ENCODE measurements around the gene SYDE2. TPM values are rescaled to one million over a fixed set of nuclear protein-coding genes. Genes with fewer than 3 reads are reported as not detected.

Gene SYDE2
- total RNA-seq, 5 donors from 2014 or later (not counting 1 experiment from before 2014, with no cell fraction given): 4.5 to 9.2 (median 5.8) TPM

GRCh38 chr1:85128316-85128715 is 72.5 kb downstream of the SYDE2 start:
- CTCF ChIA-PET: interaction anchor here in 1 of 2 donors (0.6 to 1.0 kb wide), 2 partner anchors 11 to 139 kb away, joined by 3 read pairs; no protein-coding TSS in a partner anchor
- WGBS (ENCODE audit: insufficient coverage): no CpG with 5 or more reads among the region's 1 CpG
- H3K36me3 Mint-ChIP-seq: no peaks in the 10 kb centered on the region
- H3K4me3 Mint-ChIP-seq: no peak overlapping the region
- H3K4me1 Mint-ChIP-seq: no peaks in the 10 kb centered on the region
- no peaks in the 10 kb centered on the region for H3K9me3 Mint-ChIP-seq
- POLR2A ChIA-PET: no interaction called here
- Histone ChIP-seq H3K27ac (ENCODE audit: low read length) (no peak overlapping the region), H3K9me3 (no peaks in the 10 kb centered on the region), H3K4me3 (ENCODE audit: control insufficient read depth in 1 of 2, extremely low read depth in 1 of 2, low read length in 1 of 2) (no peak overlapping the region), H3K4me1 (ENCODE audit: control insufficient read depth in 1 of 2, extremely low read depth in 1 of 2, insufficient read depth in 2 of 2, low read length in 2 of 2) (no peaks in the 10 kb centered on the region), H3K27me3 (replicated peaks in 1 of 2; ENCODE audit: control insufficient read depth in 2 of 2, extremely low read depth in 1 of 2, insufficient read depth in 2 of 2, low read length in 1 of 2) (no peaks in the 10 kb centered on the region), H3K36me3 (ENCODE audit: control insufficient read depth in 2 of 2, extremely low read depth in 1 of 2, insufficient read depth in 1 of 2, low read length in 1 of 2) (no peaks in the 10 kb centered on the region)
- no peak for DNase-seq
- H3K27me3 Mint-ChIP-seq: peaks cover 0 to 4% of the 10 kb centered on the region in 2 donors
- H3K27ac Mint-ChIP-seq: no peak overlapping the region
- no peak for ATAC-seq (replicated peaks in 1 of 4)

DNA sequence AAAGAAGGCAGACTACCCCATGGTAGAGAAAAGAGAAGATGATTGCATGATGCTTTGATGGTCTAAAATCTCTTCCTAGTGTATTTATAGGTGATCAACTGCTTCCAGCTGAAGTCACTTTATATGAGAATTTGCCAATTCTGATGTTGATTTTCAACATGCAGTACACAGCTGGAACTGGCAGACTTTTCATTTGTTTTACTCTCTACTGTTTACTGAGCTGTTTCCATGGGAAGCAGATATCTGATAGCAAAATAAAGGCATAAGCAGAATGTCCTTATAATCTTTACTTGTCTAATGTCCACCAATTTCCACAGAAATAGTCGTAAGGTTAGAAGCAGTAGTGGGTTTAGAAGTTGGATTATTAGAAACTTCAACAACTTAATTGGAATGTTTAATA is 74.9 kb downstream of the SYDE2 start:
- no peak for ATAC-seq (replicated peaks in 1 of 4)
- Mint-ChIP-seq H3K27ac (no peak overlapping the region), H3K4me3 (no peak overlapping the region), H3K4me1 (no peaks in the 10 kb centered on the region), H3K9me3 (no peaks in the 10 kb centered on the region), H3K36me3 (no peaks in the 10 kb centered on the region), H3K27me3 (peaks cover 0 to 7% of the 10 kb centered on the region in 2 donors)
- no peak for DNase-seq
- H3K36me3 ChIP-seq (ENCODE audit: control insufficient read depth in 2 of 2, extremely low read depth in 1 of 2, insufficient read depth in 1 of 2, low read length in 1 of 2): no peaks in the 10 kb centered on the region
- H3K27ac ChIP-seq (ENCODE audit: low read length): no peak overlapping the region
- H3K9me3 ChIP-seq: no peaks in the 10 kb centered on the region
- H3K4me3 ChIP-seq (ENCODE audit: control insufficient read depth in 1 of 2, extremely low read depth in 1 of 2, low read length in 1 of 2): no peak overlapping the region
- ChIA-PET CTCF (no interaction called here), POLR2A (no interaction called here)
- no CpG with 5 or more reads among the region's 1 CpG for WGBS (ENCODE audit: insufficient coverage)
- no peaks in the 10 kb centered on the region for H3K4me1 ChIP-seq (ENCODE audit: control insufficient read depth in 1 of 2, extremely low read depth in 1 of 2, insufficient read depth in 2 of 2, low read length in 2 of 2)
- H3K27me3 ChIP-seq (replicated peaks in 1 of 2; ENCODE audit: control insufficient read depth in 2 of 2, extremely low read depth in 1 of 2, insufficient read depth in 2 of 2, low read length in 1 of 2): no peaks in the 10 kb centered on the region

- 90% methylated on average over 2 of the region's 5 CpGs for WGBS (ENCODE audit: insufficient coverage)
- DNase-seq (no peak), ATAC-seq (replicated peaks in 1 of 4) (no peak)
- no peak overlapping the region for H3K4me3 ChIP-seq (ENCODE audit: control insufficient read depth in 1 of 2, extremely low read depth in 1 of 2, low read length in 1 of 2)
- Mint-ChIP-seq H3K9me3 (no peaks in the 10 kb centered on the region), H3K4me1 (no peaks in the 10 kb centered on the region), H3K27ac (no peak overlapping the region), H3K27me3 (peaks cover 1 to 9% of the 10 kb centered on the region in 2 donors), H3K4me3 (no peak overlapping the region), H3K36me3 (no peaks in the 10 kb centered on the region)
- H3K27me3 ChIP-seq (replicated peaks in 1 of 2; ENCODE audit: control insufficient read depth in 2 of 2, extremely low read depth in 1 of 2, insufficient read depth in 2 of 2, low read length in 1 of 2): no peaks in the 10 kb centered on the region
- H3K36me3 ChIP-seq (ENCODE audit: control insufficient read depth in 2 of 2, extremely low read depth in 1 of 2, insufficient read depth in 1 of 2, low read length in 1 of 2): no peaks in the 10 kb centered on the region
- H3K27ac ChIP-seq (ENCODE audit: low read length): no peak overlapping the region
- ChIA-PET POLR2A (no interaction called here), CTCF (no interaction called here)
- no peaks in the 10 kb centered on the region for H3K9me3 ChIP-seq
- no peaks in the 10 kb centered on the region for H3K4me1 ChIP-seq (ENCODE audit: control insufficient read depth in 1 of 2, extremely low read depth in 1 of 2, insufficient read depth in 2 of 2, low read length in 2 of 2)
These were observed 76.7 kb downstream of the SYDE2 start for GRCh38 chr1:85124091-85124490.

DNA sequence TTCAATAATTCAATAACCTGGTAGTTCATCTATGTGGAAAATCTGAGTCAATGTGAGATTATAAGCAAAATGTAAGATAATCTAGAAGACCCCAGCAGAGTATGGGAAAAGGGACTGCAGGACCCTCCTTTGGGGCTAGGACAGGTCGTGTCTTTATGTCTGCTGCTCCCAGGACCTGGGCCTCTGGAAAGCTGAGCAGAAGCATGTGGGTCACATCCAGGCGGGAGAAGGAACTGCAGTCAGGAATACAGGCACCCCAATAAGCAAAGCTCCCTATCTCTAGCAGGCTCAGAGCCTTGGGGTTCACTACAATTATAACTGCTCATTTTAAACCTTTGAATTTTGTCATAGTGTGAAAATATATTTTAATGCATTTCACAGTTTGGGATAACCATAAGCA is 78.6 kb downstream of the SYDE2 start:
- Histone ChIP-seq H3K4me1 (ENCODE audit: control insufficient read depth in 1 of 2, extremely low read depth in 1 of 2, insufficient read depth in 2 of 2, low read length in 2 of 2) (no peaks in the 10 kb centered on the region), H3K4me3 (ENCODE audit: control insufficient read depth in 1 of 2, extremely low read depth in 1 of 2, low read length in 1 of 2) (no peak overlapping the region), H3K36me3 (ENCODE audit: control insufficient read depth in 2 of 2, extremely low read depth in 1 of 2, insufficient read depth in 1 of 2, low read length in 1 of 2) (no peaks in the 10 kb centered on the region), H3K27me3 (replicated peaks in 1 of 2; ENCODE audit: control insufficient read depth in 2 of 2, extremely low read depth in 1 of 2, insufficient read depth in 2 of 2, low read length in 1 of 2) (no peaks in the 10 kb centered on the region), H3K9me3 (no peaks in the 10 kb centered on the region), H3K27ac (ENCODE audit: low read length) (no peak overlapping the region)
- Mint-ChIP-seq H3K27ac (no peak overlapping the region), H3K27me3 (peaks cover 1 to 9% of the 10 kb centered on the region in 2 donors), H3K36me3 (no peaks in the 10 kb centered on the region), H3K4me3 (no peak overlapping the region), H3K9me3 (no peaks in the 10 kb centered on the region), H3K4me1 (no peaks in the 10 kb centered on the region)
- ATAC-seq (replicated peaks in 1 of 4): no peak
- no peak for DNase-seq
- ChIA-PET CTCF (no interaction called here), POLR2A (no interaction called here)
- WGBS (ENCODE audit: insufficient coverage): 88% methylated on average over 1 of the region's 2 CpGs

DNA sequence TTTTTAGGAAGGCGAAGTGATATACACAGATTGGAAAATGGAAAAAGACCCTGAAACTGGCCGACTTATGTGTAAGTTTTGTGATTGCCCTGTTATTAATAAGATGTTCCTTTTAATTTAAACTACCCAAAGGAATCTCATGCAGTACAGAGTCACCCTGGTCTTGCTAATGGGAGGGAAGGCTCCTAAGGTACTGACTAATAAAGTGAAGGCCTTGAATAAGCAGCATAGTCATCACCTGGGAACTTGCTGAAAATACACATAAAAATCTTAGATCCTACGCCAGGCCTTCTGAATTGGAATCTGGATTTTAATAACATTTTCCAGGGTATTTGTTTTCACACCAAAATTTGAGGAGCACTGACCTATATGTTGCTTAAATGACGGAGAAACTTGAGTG is 79.1 kb downstream of the SYDE2 start:
- POLR2A ChIA-PET: no interaction called here
- CTCF ChIA-PET: no interaction called here
- Histone ChIP-seq H3K4me1 (ENCODE audit: control insufficient read depth in 1 of 2, extremely low read depth in 1 of 2, insufficient read depth in 2 of 2, low read length in 2 of 2) (no peaks in the 10 kb centered on the region), H3K4me3 (ENCODE audit: control insufficient read depth in 1 of 2, extremely low read depth in 1 of 2, low read length in 1 of 2) (no peak overlapping the region), H3K9me3 (no peaks in the 10 kb centered on the region), H3K36me3 (ENCODE audit: control insufficient read depth in 2 of 2, extremely low read depth in 1 of 2, insufficient read depth in 1 of 2, low read length in 1 of 2) (no peaks in the 10 kb centered on the region), H3K27ac (ENCODE audit: low read length) (no peak overlapping the region), H3K27me3 (replicated peaks in 1 of 2; ENCODE audit: control insufficient read depth in 2 of 2, extremely low read depth in 1 of 2, insufficient read depth in 2 of 2, low read length in 1 of 2) (no peaks in the 10 kb centered on the region)
- no peaks in the 10 kb centered on the region for H3K4me1 Mint-ChIP-seq
- no CpG with 5 or more reads among the region's 4 CpGs for WGBS (ENCODE audit: insufficient coverage)
- H3K27ac Mint-ChIP-seq: no peak overlapping the region
- DNase-seq: no peak
- no peaks in the 10 kb centered on the region for H3K36me3 Mint-ChIP-seq
- ATAC-seq (replicated peaks in 1 of 4): no peak
- H3K4me3 Mint-ChIP-seq: no peak overlapping the region
- H3K27me3 Mint-ChIP-seq: peaks cover 1 to 9% of the 10 kb centered on the region in 2 donors
- no peaks in the 10 kb centered on the region for H3K9me3 Mint-ChIP-seq

DNA sequence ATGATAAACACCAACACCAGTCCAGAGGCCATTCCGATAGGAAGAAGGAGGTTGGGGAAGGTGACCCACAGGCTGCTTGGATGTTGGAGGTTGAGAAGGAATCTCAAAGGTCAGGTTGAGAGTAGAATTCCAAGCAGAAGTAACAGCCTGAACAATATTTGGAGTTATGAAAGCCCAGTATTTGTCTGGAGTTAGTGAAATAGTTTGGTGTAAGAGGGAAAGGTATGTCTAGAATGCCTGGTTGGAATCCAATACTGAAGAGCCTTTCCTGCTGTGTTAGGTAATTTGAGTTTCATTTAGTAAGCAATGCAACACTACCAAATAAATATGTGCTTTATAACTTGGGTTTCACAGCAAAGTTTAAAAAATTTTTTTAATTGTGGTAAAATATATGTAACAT is 82.1 kb downstream of the SYDE2 start:
- ATAC-seq (replicated peaks in 1 of 4): no peak
- Mint-ChIP-seq H3K4me1 (no peaks in the 10 kb centered on the region), H3K27me3 (peaks cover 4 to 12% of the 10 kb centered on the region in 2 donors), H3K4me3 (no peak overlapping the region), H3K27ac (no peak overlapping the region), H3K36me3 (no peaks in the 10 kb centered on the region), H3K9me3 (no peaks in the 10 kb centered on the region)
- Histone ChIP-seq H3K4me1 (ENCODE audit: control insufficient read depth in 1 of 2, extremely low read depth in 1 of 2, insufficient read depth in 2 of 2, low read length in 2 of 2) (no peaks in the 10 kb centered on the region), H3K9me3 (no peaks in the 10 kb centered on the region), H3K36me3 (ENCODE audit: control insufficient read depth in 2 of 2, extremely low read depth in 1 of 2, insufficient read depth in 1 of 2, low read length in 1 of 2) (no peaks in the 10 kb centered on the region), H3K27ac (ENCODE audit: low read length) (no peak overlapping the region), H3K27me3 (replicated peaks in 1 of 2; ENCODE audit: control insufficient read depth in 2 of 2, extremely low read depth in 1 of 2, insufficient read depth in 2 of 2, low read length in 1 of 2) (no peaks in the 10 kb centered on the region), H3K4me3 (ENCODE audit: control insufficient read depth in 1 of 2, extremely low read depth in 1 of 2, low read length in 1 of 2) (no peak overlapping the region)
- CTCF ChIA-PET: no interaction called here
- POLR2A ChIA-PET: no interaction called here
- WGBS (ENCODE audit: insufficient coverage): no CpG with 5 or more reads among the region's 1 CpG
- DNase-seq: no peak

DNA sequence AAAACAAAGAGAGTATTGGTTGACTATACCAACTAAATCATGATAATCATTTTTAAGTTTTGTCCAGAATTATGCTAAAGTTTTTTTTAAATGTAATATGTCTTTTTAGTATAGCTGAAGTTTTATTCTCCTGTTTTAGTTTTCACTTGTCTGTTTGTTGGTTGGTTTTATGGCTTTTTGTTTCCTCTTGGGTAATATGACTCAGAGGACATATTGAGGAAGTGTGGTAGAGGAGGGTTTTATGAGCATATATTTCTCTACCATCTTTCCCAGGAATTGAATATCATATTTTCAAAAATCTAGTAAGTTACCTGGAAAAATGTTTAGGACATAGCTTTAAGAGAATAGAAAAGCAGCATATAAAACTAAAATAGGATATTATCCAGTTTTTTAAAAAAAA is 84.0 kb downstream of the SYDE2 start:
- no peaks in the 10 kb centered on the region for H3K27me3 ChIP-seq (replicated peaks in 1 of 2; ENCODE audit: control insufficient read depth in 2 of 2, extremely low read depth in 1 of 2, insufficient read depth in 2 of 2, low read length in 1 of 2)
- H3K36me3 ChIP-seq (ENCODE audit: control insufficient read depth in 2 of 2, extremely low read depth in 1 of 2, insufficient read depth in 1 of 2, low read length in 1 of 2): no peaks in the 10 kb centered on the region
- DNase-seq: no peak
- CTCF ChIA-PET: interaction anchor here in 1 of 2 donors (0.6 to 1.2 kb wide), 3 partner anchors 11 to 214 kb away, joined by 3 to 4 read pairs (median 3); partner anchors contain the start of gene C1orf52
- H3K9me3 ChIP-seq: no peaks in the 10 kb centered on the region
- H3K27ac Mint-ChIP-seq: no peak overlapping the region
- H3K4me1 ChIP-seq (ENCODE audit: control insufficient read depth in 1 of 2, extremely low read depth in 1 of 2, insufficient read depth in 2 of 2, low read length in 2 of 2): no peaks in the 10 kb centered on the region
- no peaks in the 10 kb centered on the region for H3K36me3 Mint-ChIP-seq
- no peak for ATAC-seq (replicated peaks in 1 of 4)
- H3K4me1 Mint-ChIP-seq: no peaks in the 10 kb centered on the region
- no peak overlapping the region for H3K27ac ChIP-seq (ENCODE audit: low read length)
- H3K4me3 ChIP-seq (ENCODE audit: control insufficient read depth in 1 of 2, extremely low read depth in 1 of 2, low read length in 1 of 2): no peak overlapping the region
- H3K4me3 Mint-ChIP-seq: no peak overlapping the region
- peaks cover 4 to 12% of the 10 kb centered on the region in 2 donors for H3K27me3 Mint-ChIP-seq
- POLR2A ChIA-PET: no interaction called here
- H3K9me3 Mint-ChIP-seq: no peaks in the 10 kb centered on the region
